HEK293 (cell line): ENCODE data around the gene BCL2L13.

ENCODE experiments used
- CTCF ChIA-PET: fragments of 350-600 bp; formaldehyde crosslinking; extraction: SDS; loops from one replicate; lab custom pipeline; 2021; ENCODE audit warnings: antibody characterized with exemption; lab: Yijun Ruan, JAX
- POLR2A ChIA-PET: fragments of 300-600 bp; formaldehyde crosslinking; extraction: SDS; loops from one replicate; lab custom pipeline; 2020; ENCODE audit warnings: antibody characterized with exemption, inconsistent platforms; lab: Yijun Ruan, JAX
- H3K27ac ChIP-seq: fragments of 200-500 bp; sonication (Bioruptor generic); 2 replicates; pipeline ENCODE4 v1.5.1; 2014; ENCODE audit warnings: low read depth, low read length, control low read depth, inconsistent platforms; ENCODE audit errors: extremely low read depth
- H3K36me3 ChIP-seq, 2 experiments: fragments of 200-500 bp in 1 of 2; sonication (Bioruptor generic) in 1 of 2; 1 replicate in 1 of 2; 2 replicates in 1 of 2; pipeline ENCODE4 v1.5.1; 2014 to 2017; ENCODE audit warnings: inconsistent platforms in 2 of 2, low read length in 2 of 2; ENCODE audit not compliant: control insufficient read depth in 2 of 2, insufficient read depth in 1 of 2
- H3K4me1 ChIP-seq: fragments of 200-500 bp; sonication (Bioruptor generic); 2 replicates; pipeline ENCODE4 v1.5.1; 2014; ENCODE audit warnings: mild to moderate bottlenecking, low read length, inconsistent platforms; ENCODE audit not compliant: control insufficient read depth, insufficient read depth
- H3K4me3 ChIP-seq: 2 replicates; pipeline ENCODE4 v1.5.1; 2011; ENCODE audit warnings: low read depth, mild to moderate bottlenecking, control low read depth, low read length, moderate library complexity
- H3K9me3 ChIP-seq: fragments of 200-500 bp; sonication (Bioruptor generic); 2 replicates; pipeline ENCODE4 v1.5.1; 2014; ENCODE audit warnings: low read depth, low read length, inconsistent platforms; ENCODE audit not compliant: control insufficient read depth, insufficient read depth
- GLI4 ChIP-seq: fragments of 450-650 bp; formaldehyde crosslinking; IDR thresholded peaks from 2 replicates; pipeline ENCODE4 v1.5.1; 2016; ENCODE audit warnings: missing biosample characterization, missing genetic modification characterization
- KLF10 ChIP-seq: fragments of 450-650 bp; IDR thresholded peaks from 2 replicates; pipeline ENCODE4 v1.5.1; 2018; ENCODE audit warnings: missing biosample characterization, mild to moderate bottlenecking, missing genetic modification characterization
- PATZ1 ChIP-seq: fragments of 450-650 bp; formaldehyde crosslinking; IDR thresholded peaks from 2 replicates; pipeline ENCODE4 v1.5.1; 2016; ENCODE audit warnings: missing biosample characterization, missing genetic modification characterization
- PRDM1 ChIP-seq: fragments of 450-650 bp; formaldehyde crosslinking; IDR thresholded peaks from 2 replicates; pipeline ENCODE4; 2016; ENCODE audit warnings: missing biosample characterization, missing genetic modification characterization
- SETDB1 ChIP-seq: IDR thresholded peaks from one replicate; pipeline ENCODE4 v1.6.1; 2017; ENCODE audit warnings: mild to moderate bottlenecking, low read length, moderate library complexity, mixed read lengths; ENCODE audit not compliant: insufficient read length
- TSHZ1 ChIP-seq: fragments of 450-650 bp; formaldehyde crosslinking; IDR thresholded peaks from 2 replicates; pipeline ENCODE4 v1.5.1; 2016; ENCODE audit warnings: missing biosample characterization, missing genetic modification characterization, borderline replicate concordance
- WT1 ChIP-seq: fragments of 450-650 bp; formaldehyde crosslinking; IDR thresholded peaks from 2 replicates; pipeline ENCODE4 v1.5.1; 2016; ENCODE audit warnings: missing biosample characterization, missing genetic modification characterization
- ZBTB49 ChIP-seq: fragments of 450-650 bp; formaldehyde crosslinking; IDR thresholded peaks from 2 replicates; pipeline ENCODE4 v1.5.1; 2016; ENCODE audit warnings: missing biosample characterization, missing genetic modification characterization, low read depth
- ZIC2 ChIP-seq: fragments of 450-650 bp; formaldehyde crosslinking; IDR thresholded peaks from 2 replicates; pipeline ENCODE4 v1.5.1; 2016; ENCODE audit warnings: missing biosample characterization, missing genetic modification characterization
- ZNF146 ChIP-seq: fragments of 450-650 bp; formaldehyde crosslinking; IDR thresholded peaks from 2 replicates; pipeline ENCODE4 v1.5.1; 2016; ENCODE audit warnings: missing biosample characterization, missing genetic modification characterization
- ZNF157 ChIP-seq: fragments of 450-650 bp; formaldehyde crosslinking; IDR thresholded peaks from 2 replicates; pipeline ENCODE4 v1.5.1; 2016; ENCODE audit warnings: missing biosample characterization, missing genetic modification characterization
- ZNF202 ChIP-seq: fragments of 450-650 bp; formaldehyde crosslinking; IDR thresholded peaks from 2 replicates; pipeline ENCODE4 v1.5.1; 2016; ENCODE audit warnings: missing biosample characterization, missing genetic modification characterization, borderline replicate concordance
- ZNF274 ChIP-seq, 2 experiments: fragments of 200-500 bp in 1 of 2; fragments of 450-650 bp in 1 of 2; sonication (Bioruptor generic) in 1 of 2; formaldehyde crosslinking in 1 of 2; IDR thresholded peaks; 2 replicates each; pipeline versions ENCODE4 v1.5.1 to v1.6.1; 2014 to 2016; ENCODE audit warnings: borderline replicate concordance in 1 of 2, inconsistent platforms in 1 of 2, low read length in 1 of 2, missing biosample characterization in 1 of 2, missing genetic modification characterization in 1 of 2
- ZNF292 ChIP-seq: fragments of 450-650 bp; formaldehyde crosslinking; IDR thresholded peaks from 2 replicates; pipeline ENCODE4 v1.5.1; 2016; ENCODE audit warnings: low read depth, missing biosample characterization, missing genetic modification characterization, borderline replicate concordance
- ZNF311 ChIP-seq: fragments of 450-650 bp; formaldehyde crosslinking; IDR thresholded peaks from 2 replicates; pipeline ENCODE4 v1.5.1; 2017; ENCODE audit warnings: missing biosample characterization, missing genetic modification characterization, borderline replicate concordance
- ZNF416 ChIP-seq: fragments of 450-650 bp; formaldehyde crosslinking; IDR thresholded peaks from 2 replicates; pipeline ENCODE4 v1.5.1; 2016; ENCODE audit warnings: missing biosample characterization, missing genetic modification characterization
- ZNF449 ChIP-seq: fragments of 450-650 bp; formaldehyde crosslinking; IDR thresholded peaks from 2 replicates; pipeline ENCODE4 v1.5.1; 2017; ENCODE audit warnings: missing biosample characterization, mild to moderate bottlenecking, missing genetic modification characterization, moderate library complexity
- ZNF510 ChIP-seq: fragments of 450-650 bp; formaldehyde crosslinking; IDR thresholded peaks from 2 replicates; pipeline ENCODE4 v1.5.1; 2018; ENCODE audit warnings: mild to moderate bottlenecking, missing genetic modification characterization, missing biosample characterization; ENCODE audit not compliant: insufficient replicate concordance
- ZNF621 ChIP-seq: fragments of 450-650 bp; formaldehyde crosslinking; IDR thresholded peaks from 2 replicates; pipeline ENCODE4 v1.5.1; 2017; ENCODE audit warnings: missing biosample characterization, missing genetic modification characterization
- ZNF624 ChIP-seq: fragments of 450-650 bp; formaldehyde crosslinking; IDR thresholded peaks from 2 replicates; pipeline ENCODE4 v1.5.1; 2017; ENCODE audit warnings: missing biosample characterization, missing genetic modification characterization
- ZNF645 ChIP-seq: fragments of 450-650 bp; formaldehyde crosslinking; IDR thresholded peaks from 2 replicates; pipeline ENCODE4; 2016; ENCODE audit warnings: missing biosample characterization, missing genetic modification characterization
- ZNF660 ChIP-seq: fragments of 450-650 bp; IDR thresholded peaks from 2 replicates; pipeline ENCODE4 v1.5.1; 2018; ENCODE audit warnings: missing biosample characterization, mild to moderate bottlenecking, missing genetic modification characterization
- ZNF747 ChIP-seq: fragments of 450-650 bp; formaldehyde crosslinking; IDR thresholded peaks from 2 replicates; pipeline ENCODE4 v1.5.1; 2016; ENCODE audit warnings: missing biosample characterization, missing genetic modification characterization
- ZNF830 ChIP-seq: fragments of 450-650 bp; IDR thresholded peaks from 2 replicates; pipeline ENCODE4 v1.5.0; 2018; ENCODE audit warnings: missing biosample characterization, missing genetic modification characterization, low read depth, mild to moderate bottlenecking, moderate library complexity
- ZSCAN23 ChIP-seq: fragments of 450-650 bp; formaldehyde crosslinking; IDR thresholded peaks from 2 replicates; pipeline ENCODE4 v1.5.1; 2016; ENCODE audit warnings: missing biosample characterization, missing genetic modification characterization

The BCL2L13 gene

GRCh38 chr22:17732251-17732854, 93.8 kb downstream of the BCL2L13 start:
- H3K27ac ChIP-seq: no peak overlapping the region
- ChIA-PET CTCF (interaction anchor here (1.0 to 1.1 kb wide), 2 partner anchors 9 to 11 kb away, joined by 4 to 6 read pairs; no protein-coding TSS in a partner anchor), POLR2A (no interaction called here)
- peaks cover 3 to 76% of the 10 kb centered on the region in 2 experiments for H3K36me3 ChIP-seq
- H3K9me3 ChIP-seq: no peaks in the 10 kb centered on the region
- no peaks in the 10 kb centered on the region for H3K4me1 ChIP-seq
- TF ChIP-seq KLF10 (tag by site-specific recombination): no peak
- no peak for TF ChIP-seq ZNF292 (tag by site-specific recombination)
- no peak for TF ChIP-seq ZNF311
- TF ChIP-seq ZNF274 (IDR thresholded peaks at IDR 0.05; ENCODE audit: low read length): no peak
- no peak for TF ChIP-seq ZNF274 (tag by site-specific recombination; IDR thresholded peaks at IDR 0.05; ENCODE audit: borderline replicate concordance)
- no peak for TF ChIP-seq ZNF510 (tag by site-specific recombination)
- no peak for TF ChIP-seq GLI4
- TF ChIP-seq ZNF202 (tag by site-specific recombination): no peak
- no peak for TF ChIP-seq PRDM1 (tag by site-specific recombination)
- no peak for TF ChIP-seq ZNF747
- H3K4me3 ChIP-seq: no peak overlapping the region

- no peak overlapping the region for H3K27ac ChIP-seq
- TF ChIP-seq ZSCAN23 (tag by site-specific recombination): no peak
- TF ChIP-seq WT1 (tag by site-specific recombination): no peak
- no peak for TF ChIP-seq PATZ1 (tag by site-specific recombination)
- no peak for TF ChIP-seq ZBTB49 (tag by site-specific recombination)
- TF ChIP-seq ZNF621 (tag by site-specific recombination): no peak
- no peak for TF ChIP-seq ZNF624 (tag by site-specific recombination)
- TF ChIP-seq ZNF660 (tag by site-specific recombination): no peak
- no peak for TF ChIP-seq ZIC2 (tag by site-specific recombination)
- TF ChIP-seq ZNF157: no peak
- TF ChIP-seq SETDB1: no peak
- no peak for TF ChIP-seq ZNF416 (tag by site-specific recombination)
- no peak for TF ChIP-seq ZNF146
- TF ChIP-seq TSHZ1 (tag by site-specific recombination): no peak
- no peak for TF ChIP-seq ZNF830
- TF ChIP-seq ZNF645 (tag by site-specific recombination): no peak
- TF ChIP-seq ZNF449 (tag by site-specific recombination): no peak
Measured at GRCh38 chr22:17733466-17733865, 94.9 kb downstream of the BCL2L13 start.

More at GRCh38 chr22:17733466-17733865, 94.9 kb downstream of the BCL2L13 start:
- CTCF ChIA-PET: interaction anchor here (0.6 to 2.0 kb wide), 3 partner anchors 9 to 562 kb away, joined by 5 to 7 read pairs (median 7); no protein-coding TSS in a partner anchor
- H3K9me3 ChIP-seq: no peaks in the 10 kb centered on the region
- no peaks in the 10 kb centered on the region for H3K4me1 ChIP-seq
- POLR2A ChIA-PET: no interaction called here
- H3K36me3 ChIP-seq: peaks cover 3 to 76% of the 10 kb centered on the region in 2 experiments
- no peak overlapping the region for H3K4me3 ChIP-seq
